Activated naive CD4-positive, alpha-beta T cell treated with anti-CD3 and anti-CD28 coated beads, Interleukin-2, amount 50 U/mL, for 72 hours (primary cell): ENCODE data around the gene USP35. TPM values are rescaled to one million over a fixed set of nuclear protein-coding genes. Genes with fewer than 3 reads are reported as not detected.

Experiments used
- ATAC-seq, 2 donors: fragments of 150-1000 bp; cut with Tn5 transposase; 2 replicates each; pipeline ENCODE4 v1.10.0; 2021; ENCODE audit warnings: mild to moderate bottlenecking in 2 of 2, moderate library complexity in 2 of 2
- DNase-seq, 2 donors: peaks; one replicate each; pipeline ENCODE4 v3.0.0; 2021 to 2022; ENCODE audit warnings: low spot score in 2 of 2
- H3K27ac Mint-ChIP-seq, 2 donors: one replicate each; pipeline ENCODE4 v1.8.0; 2022; ENCODE audit warnings: mild to moderate bottlenecking in 2 of 2, mixed read lengths in 2 of 2
- H3K36me3 Mint-ChIP-seq, 2 donors: one replicate each; pipeline ENCODE4 v1.8.0; 2022; ENCODE audit warnings: mixed read lengths in 2 of 2
- H3K9me3 Mint-ChIP-seq, 2 donors: one replicate each; pipeline ENCODE4 v1.8.0; 2022; ENCODE audit warnings: mixed read lengths in 2 of 2
- total RNA-seq, 2 donors: library from RNA; stranded (reverse); gene quantifications; one replicate each; pipeline ENCODE4 v1.2.3, GENCODE V29; 2022

USP35 gene, protein sequence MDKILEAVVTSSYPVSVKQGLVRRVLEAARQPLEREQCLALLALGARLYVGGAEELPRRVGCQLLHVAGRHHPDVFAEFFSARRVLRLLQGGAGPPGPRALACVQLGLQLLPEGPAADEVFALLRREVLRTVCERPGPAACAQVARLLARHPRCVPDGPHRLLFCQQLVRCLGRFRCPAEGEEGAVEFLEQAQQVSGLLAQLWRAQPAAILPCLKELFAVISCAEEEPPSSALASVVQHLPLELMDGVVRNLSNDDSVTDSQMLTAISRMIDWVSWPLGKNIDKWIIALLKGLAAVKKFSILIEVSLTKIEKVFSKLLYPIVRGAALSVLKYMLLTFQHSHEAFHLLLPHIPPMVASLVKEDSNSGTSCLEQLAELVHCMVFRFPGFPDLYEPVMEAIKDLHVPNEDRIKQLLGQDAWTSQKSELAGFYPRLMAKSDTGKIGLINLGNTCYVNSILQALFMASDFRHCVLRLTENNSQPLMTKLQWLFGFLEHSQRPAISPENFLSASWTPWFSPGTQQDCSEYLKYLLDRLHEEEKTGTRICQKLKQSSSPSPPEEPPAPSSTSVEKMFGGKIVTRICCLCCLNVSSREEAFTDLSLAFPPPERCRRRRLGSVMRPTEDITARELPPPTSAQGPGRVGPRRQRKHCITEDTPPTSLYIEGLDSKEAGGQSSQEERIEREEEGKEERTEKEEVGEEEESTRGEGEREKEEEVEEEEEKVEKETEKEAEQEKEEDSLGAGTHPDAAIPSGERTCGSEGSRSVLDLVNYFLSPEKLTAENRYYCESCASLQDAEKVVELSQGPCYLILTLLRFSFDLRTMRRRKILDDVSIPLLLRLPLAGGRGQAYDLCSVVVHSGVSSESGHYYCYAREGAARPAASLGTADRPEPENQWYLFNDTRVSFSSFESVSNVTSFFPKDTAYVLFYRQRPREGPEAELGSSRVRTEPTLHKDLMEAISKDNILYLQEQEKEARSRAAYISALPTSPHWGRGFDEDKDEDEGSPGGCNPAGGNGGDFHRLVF
- 10 to 100 TPM; 16.3 to 21.8 TPM for total RNA-seq

DNA sequence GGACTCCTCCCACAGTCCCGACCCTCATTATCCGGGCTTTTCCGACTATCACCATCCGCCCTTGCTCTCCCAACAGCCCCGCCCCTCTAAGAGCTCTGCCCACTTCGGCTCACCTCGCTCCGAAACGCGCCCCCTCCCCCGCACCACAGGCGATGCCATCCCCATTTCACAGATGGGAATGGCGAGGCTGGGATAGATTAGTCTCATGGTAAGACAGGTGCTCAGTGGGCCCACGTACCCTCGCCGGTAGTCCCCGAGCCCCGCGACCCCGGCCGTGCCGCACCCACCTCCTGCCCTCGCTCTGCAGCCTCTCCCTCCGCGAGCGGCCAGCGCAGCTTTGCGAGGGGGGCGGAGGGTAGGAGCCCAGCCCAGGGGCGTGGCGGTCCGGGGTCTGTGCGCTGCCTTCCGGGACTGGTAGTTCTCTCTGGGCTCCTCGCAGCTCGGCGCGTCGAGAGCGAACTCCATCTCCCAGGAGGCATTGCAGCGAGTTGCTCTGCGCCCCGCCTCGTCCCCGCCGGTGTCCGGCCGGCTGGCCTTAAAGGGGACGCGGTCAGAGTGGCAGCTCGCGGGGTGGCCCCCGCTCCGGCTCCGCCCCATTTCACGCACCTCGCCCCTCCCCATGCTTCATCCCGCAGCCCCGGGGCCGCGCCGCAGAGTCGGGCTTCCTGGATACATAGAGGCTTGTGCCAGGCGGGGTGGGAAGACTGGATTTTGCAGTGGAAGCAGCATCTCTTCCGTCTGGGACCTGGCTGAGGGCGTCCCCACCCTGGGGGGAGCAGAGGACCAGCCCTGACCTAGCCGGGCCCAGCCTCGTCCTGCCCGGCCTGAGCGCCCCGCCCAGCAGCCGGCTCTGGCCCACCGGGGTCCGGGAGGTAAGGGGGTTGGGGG, at the start of gene USP35, which contains the start of gene KCTD21:
Gene USP35 (plus strand): TSS at position 634 of the 888 bp plus-strand sequence. CDS start 7,327 bp downstream, outside the sequence.
Gene KCTD21 (minus strand): TSS at position 341 of the 888 bp plus-strand sequence. CDS start 14,072 bp downstream, outside the sequence.
- DNase-seq: peak; percentile 91 to 92
- ATAC-seq: peak; percentile 79 to 90
- H3K27ac Mint-ChIP-seq: peak within 1 kb of the TSS; percentile 97 to 99
- no peaks in the 10 kb centered on the region for H3K9me3 Mint-ChIP-seq
- H3K36me3 Mint-ChIP-seq: peaks cover 25 to 26% of the 10 kb centered on the region in 2 donors

DNA sequence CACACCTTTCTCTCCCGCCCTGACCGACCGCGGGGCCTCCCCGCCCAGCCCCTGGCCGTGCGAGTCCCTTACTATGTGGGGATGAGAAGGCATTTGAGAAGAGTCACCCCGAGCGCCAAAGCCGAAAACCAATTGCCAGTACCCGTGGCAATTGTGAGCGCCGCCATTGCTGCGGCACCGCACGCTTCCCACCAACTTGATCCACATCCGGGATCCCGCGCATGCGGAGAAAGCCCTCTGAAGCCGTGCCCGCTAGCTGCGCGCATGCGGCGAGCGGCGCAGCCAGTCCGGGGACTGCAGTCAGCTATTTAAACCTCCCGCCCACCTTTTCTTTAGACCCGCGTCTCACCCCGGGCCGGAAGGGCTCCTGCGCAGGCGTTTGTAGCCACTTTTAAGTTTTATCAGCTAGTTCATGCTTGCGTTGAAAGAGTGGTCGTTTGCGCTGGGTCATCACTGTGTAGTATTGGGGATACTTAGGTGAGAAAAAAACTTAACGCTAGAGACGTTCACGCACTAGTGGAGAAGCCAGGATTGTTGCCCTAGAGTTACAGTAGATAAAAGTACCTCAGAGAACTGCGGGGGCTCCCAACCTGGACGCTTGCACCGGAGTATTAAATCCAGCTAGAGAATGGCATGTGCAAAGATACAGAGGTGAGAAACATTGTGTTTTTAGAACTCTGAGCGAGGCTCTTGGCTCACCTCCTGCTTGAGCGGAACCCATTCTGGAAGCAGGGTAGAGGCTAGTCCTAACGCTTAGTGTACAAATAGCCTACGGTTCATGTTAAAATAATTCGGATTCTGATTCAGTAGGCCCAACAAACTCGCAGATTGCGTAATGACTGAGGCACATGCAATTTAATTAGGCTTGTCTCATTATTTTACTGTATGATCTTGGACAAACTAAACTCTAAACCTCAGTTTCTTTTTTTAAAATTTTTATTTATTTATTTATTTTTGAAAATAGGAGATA, 49.0 kb upstream of the USP35 start, which contains the start of gene ALG8:
Gene ALG8 (minus strand): TSS at position 205 of the 970 bp plus-strand sequence. CDS start 38 bp downstream, at position 167.
- peak within 1 kb of the TSS; percentile 91 to 94 for H3K27ac Mint-ChIP-seq
- ATAC-seq: peak; percentile 93 to 97
- peaks cover 32 to 52% of the 10 kb centered on the region in 2 donors for H3K36me3 Mint-ChIP-seq
- H3K9me3 Mint-ChIP-seq: no peaks in the 10 kb centered on the region
- DNase-seq: peak; percentile 96 to 97

DNA sequence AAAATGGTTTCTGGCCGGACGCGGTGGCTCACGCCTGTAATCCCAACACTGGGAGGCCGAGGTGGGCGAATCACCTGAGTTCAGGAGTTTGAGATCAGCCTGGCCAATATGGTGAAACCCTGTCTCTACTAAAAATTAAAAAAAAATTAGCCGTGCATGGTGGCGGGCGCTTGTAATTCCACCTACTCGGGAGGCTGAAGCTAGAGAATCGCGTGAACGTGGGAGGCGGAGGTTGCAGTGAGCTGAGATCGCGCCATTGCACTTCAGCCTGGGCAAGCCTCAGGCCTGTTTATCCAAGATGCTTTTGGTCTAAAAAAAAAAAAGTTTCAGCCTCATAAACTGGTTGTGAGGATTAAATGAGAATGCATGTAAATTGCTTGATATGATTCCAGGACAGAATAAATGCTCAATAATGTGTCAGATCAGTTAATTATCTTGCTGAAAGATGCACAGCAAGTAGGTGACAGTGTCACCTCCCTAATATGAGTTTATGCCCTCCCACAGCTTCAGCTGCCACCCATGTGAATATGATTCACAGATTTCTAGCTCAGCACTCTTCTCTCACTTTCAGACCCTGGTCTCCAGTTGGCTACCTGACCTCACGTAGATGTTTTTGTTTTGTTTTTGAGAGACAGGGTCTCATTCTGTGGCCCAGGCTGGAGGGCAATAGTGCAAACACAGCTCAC, 48.2 kb upstream of the USP35 start:
- Mint-ChIP-seq H3K9me3 (no peaks in the 10 kb centered on the region), H3K27ac (peak overlapping the region; percentile 67 to 72), H3K36me3 (peaks cover 29 to 49% of the 10 kb centered on the region in 2 donors)
- ATAC-seq (peak; percentile 26 to 36), DNase-seq (no peak)

DNA sequence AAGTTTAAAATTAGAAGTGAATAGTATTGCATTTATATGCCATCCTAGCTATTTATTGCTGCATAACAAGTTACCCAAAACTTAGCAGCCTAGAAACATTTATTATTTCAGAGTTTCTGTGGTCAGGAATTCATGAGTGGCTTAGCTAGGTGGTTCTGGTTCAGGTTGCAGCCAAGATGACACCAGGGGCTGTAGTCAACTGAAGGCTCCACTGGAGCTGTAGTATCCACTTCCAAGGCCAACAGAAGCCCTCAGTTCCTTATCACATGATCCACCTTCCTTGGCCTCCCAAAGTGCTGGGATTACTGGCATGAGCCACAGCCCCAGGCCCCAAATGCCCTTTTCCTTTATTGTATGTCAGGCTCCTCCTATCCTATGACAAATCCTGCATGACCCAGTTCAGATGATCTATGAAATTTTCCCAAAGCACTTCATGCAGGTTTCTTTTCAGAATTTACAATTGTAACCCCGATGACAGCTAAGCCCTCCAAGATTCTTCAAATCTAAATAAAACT, 43.2 kb upstream of the USP35 start:
- DNase-seq (no peak), ATAC-seq (no peak)
- Mint-ChIP-seq H3K27ac (no peak overlapping the region), H3K9me3 (no peaks in the 10 kb centered on the region), H3K36me3 (peaks cover 6 to 18% of the 10 kb centered on the region in 2 donors)

DNA sequence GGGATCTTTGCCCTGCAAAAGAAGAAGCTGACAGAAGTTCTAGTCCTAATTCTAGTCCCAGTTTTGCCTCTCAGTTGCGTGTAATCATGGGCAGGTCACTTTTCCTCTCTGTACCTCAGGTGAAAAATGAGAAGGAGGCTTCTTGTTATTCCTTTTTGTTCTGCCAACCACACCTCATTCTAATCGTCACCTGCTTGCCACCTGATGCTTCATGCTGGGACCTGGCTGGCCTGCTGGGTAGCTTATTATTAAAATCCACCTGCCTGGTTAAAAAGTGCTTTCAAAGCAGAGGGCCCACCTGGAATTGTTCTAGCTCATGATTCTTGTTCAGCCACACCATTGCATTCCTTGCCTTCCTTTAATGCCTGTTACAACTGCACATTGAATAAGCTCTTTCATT, 40.9 kb upstream of the USP35 start:
- no peak overlapping the region for H3K27ac Mint-ChIP-seq
- H3K36me3 Mint-ChIP-seq: peaks cover 0 to 6% of the 10 kb centered on the region in 2 donors
- no peaks in the 10 kb centered on the region for H3K9me3 Mint-ChIP-seq
- ATAC-seq (no peak), DNase-seq (no peak)

DNA sequence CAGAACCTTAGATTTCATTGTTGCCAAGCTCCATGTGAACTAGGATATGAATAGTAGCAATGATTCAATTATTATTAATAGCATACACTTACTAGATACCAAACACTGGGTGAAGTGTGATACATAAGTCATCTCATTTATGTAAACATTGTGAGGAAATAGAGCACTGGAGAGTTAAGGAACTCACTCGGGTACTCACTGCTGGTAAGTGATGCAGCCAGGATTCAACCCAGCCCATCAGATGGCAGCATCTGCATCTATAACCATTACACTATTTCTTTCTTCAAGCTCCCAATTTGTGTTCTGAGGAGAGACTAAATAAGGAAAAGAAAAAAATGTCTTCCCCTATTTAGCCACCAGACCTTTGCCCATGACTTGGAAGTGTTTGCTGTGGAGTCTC, 39.1 kb upstream of the USP35 start:
- Mint-ChIP-seq H3K36me3 (no peaks in the 10 kb centered on the region), H3K27ac (no peak overlapping the region), H3K9me3 (no peaks in the 10 kb centered on the region)
- DNase-seq (no peak), ATAC-seq (no peak)

DNA sequence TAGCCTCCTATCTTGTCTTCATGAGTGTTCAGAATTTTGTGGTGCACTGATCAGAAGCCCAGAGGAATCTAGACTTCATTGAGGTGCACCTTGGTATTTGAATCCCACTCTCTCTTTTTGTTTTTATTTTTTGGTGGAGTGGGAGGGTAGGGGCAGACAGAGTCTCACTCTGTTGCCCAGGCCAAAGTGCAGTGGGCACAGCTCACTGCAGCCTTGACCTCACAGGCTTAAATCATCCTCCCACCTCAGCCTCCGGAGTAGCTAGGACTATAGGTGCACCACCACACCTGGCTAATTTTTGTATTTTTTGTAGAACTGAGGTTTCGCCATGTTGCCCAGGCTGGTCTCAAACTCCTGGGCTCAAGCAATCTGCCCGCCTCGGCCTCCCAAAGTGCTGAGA, 38.4 kb upstream of the USP35 start:
- H3K27ac Mint-ChIP-seq: peak overlapping the region in 1 of 2 donors; percentile 7
- ATAC-seq (no peak), DNase-seq (no peak)
- H3K9me3 Mint-ChIP-seq: no peaks in the 10 kb centered on the region
- H3K36me3 Mint-ChIP-seq: no peaks in the 10 kb centered on the region

DNA sequence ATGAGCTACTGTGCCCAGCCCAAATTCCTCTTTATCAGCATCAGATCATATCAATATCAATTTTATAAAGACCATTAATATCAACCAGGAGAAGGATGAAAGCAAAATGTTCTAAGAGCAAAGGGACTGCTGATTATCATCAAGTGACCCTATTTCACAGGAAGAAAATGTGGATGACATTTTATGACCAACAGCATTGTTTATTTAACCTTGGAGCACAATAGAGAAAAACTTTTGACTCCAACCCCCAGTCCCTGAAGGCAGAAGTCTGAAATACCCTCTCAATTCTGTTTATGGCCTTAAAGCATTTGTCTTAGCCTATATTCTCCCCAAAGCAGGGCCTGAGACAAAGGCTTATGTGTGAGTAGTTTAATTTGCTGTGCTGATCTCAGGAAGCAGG, 38.0 kb upstream of the USP35 start:
- H3K9me3 Mint-ChIP-seq: no peaks in the 10 kb centered on the region
- DNase-seq (no peak), ATAC-seq (no peak)
- peak overlapping the region in 1 of 2 donors; percentile 7 for H3K27ac Mint-ChIP-seq
- no peaks in the 10 kb centered on the region for H3K36me3 Mint-ChIP-seq

DNA sequence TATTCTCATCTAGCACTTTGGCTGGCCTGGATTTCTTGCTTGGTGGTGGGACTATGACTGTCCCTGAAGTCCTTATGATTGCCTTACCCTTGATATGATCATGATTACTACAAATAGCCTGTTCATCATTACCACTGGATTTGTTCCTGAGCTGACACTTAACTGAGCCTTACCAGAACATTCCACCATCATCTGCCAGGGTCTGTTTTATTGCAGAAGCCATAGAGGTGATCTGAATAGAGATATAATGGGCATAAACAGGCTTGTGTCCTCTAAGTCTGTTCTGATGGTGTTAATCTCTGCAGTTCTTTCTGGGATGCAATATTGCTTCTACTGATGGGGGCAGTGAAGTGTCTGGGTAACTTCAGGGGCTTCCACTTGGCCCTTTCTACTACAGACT, 36.9 kb upstream of the USP35 start:
- ATAC-seq (no peak), DNase-seq (no peak)
- no peaks in the 10 kb centered on the region for H3K9me3 Mint-ChIP-seq
- H3K36me3 Mint-ChIP-seq: no peaks in the 10 kb centered on the region
- no peak overlapping the region for H3K27ac Mint-ChIP-seq

DNA sequence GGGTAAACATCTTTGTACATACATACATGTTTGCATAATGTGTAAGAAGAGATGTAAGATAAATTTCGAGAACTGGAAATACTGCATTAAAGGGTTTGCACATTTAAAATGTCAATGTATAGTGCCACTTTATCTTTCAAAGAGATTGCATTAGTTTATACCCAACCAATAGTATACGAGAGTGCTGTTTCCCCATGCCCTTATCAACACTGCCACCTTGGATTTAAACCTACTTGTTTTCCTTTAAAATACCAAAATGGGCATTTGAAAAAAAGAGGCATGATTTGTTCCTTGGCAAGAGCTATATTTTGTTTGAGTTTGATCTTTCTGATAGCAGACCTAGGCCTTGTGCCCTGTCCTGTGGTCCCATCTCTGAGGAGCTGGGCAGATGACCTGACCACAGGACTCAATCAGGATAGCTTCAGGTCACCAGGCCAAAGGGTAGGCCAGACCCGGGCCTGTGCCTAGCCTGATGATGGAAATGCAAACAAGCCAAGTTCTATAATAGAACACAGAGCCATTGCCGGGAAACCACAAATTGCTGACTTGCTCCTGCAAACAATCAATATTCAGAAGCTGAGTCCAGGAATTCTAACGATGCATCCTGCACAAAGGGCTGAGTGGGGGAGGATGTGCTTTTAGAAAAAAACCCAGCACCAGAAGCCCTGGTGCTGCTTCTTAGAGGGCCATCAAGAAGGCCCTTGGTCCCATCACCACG, 32.4 kb upstream of the USP35 start:
- ATAC-seq: no peak
- no peaks in the 10 kb centered on the region for H3K9me3 Mint-ChIP-seq
- DNase-seq: no peak
- H3K36me3 Mint-ChIP-seq: no peaks in the 10 kb centered on the region
- H3K27ac Mint-ChIP-seq: no peak overlapping the region

DNA sequence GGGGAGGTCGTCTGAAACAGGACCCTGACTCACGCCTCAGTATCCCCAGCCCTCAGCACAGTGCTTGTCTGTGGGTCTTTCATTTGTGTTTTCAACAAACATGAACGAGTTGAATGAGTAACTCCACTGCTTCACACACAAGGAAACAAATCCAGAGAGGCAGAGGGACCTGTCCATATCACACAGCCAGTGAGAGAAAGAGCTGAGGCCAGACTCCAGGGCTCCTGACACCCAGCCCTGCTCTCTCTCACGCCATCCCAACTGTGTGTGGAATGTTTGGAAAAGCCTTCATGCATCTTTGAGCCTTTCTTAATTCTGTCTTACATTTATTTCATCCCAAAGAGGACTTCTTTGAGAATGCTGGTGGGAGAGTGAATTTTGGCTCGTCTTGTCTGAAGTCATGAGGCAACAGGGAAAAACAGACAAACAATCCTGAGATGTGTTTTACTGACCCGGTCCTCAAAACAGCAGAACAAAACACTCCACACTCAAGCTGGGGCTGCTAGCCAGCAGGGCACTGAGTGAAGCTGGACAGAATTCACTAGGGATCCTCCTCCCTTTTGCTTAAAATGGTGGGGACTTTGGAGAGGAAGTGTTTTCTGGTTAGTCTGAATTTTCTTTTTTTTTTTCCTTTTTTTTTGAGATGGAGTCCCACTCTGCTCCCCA, 29.6 kb upstream of the USP35 start:
- H3K27ac Mint-ChIP-seq: no peak overlapping the region
- DNase-seq (no peak), ATAC-seq (no peak)
- H3K36me3 Mint-ChIP-seq: no peaks in the 10 kb centered on the region
- H3K9me3 Mint-ChIP-seq: no peaks in the 10 kb centered on the region

DNA sequence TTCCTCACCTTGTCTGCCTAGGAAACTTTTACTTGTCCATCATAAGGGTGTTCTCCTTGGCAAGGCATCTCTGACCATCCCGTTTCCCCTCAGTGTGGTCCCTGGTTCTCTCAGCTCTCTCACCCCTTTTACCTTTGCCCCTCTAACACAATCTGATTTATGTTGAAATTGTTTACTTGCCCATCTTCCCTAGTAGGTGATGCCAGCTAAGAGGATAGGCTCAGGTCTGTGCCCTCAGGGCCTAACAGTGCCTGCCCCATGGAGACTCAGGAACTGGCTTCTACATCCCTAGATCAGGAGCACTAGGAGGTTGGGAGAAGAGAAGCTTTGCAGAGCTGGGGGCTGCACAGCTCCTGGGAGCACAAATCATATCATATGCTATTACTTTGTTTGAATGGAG, 28.2 kb upstream of the USP35 start:
- H3K9me3 Mint-ChIP-seq: no peaks in the 10 kb centered on the region
- DNase-seq (no peak), ATAC-seq (no peak)
- peak overlapping the region in 1 of 2 donors; percentile 16 for H3K27ac Mint-ChIP-seq
- no peaks in the 10 kb centered on the region for H3K36me3 Mint-ChIP-seq

DNA sequence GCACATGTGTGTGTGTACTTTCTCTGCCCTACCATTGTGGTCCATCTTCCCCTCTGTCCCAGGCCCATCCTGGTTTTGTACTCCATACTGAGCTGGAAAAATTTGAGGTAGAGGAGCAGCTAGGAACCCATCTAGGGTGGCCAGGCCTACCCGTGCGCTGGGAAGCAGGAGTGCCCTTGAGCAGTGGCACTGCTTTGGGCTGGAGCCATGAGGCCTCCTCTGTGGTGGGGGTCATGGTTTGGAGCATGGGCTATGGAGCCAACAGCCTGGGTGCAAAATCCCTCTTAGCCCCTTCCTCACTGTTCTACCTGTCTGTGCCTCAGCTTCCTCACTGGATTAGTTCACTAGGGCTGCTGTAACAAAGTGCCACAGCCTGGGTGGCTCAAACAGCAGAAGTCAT, 27.4 kb upstream of the USP35 start:
- H3K36me3 Mint-ChIP-seq: no peaks in the 10 kb centered on the region
- no peaks in the 10 kb centered on the region for H3K9me3 Mint-ChIP-seq
- no peak overlapping the region for H3K27ac Mint-ChIP-seq
- DNase-seq (no peak), ATAC-seq (no peak)
